Measurements from ENCODE around the gene TBCD. TPM values are rescaled to one million over a fixed set of nuclear protein-coding genes. Genes with fewer than 3 reads are reported as not detected.

The TBCD gene
- total RNA-seq, 2 donors from 2014 or later, result 55.0 to 55.5 TPM

DNA sequence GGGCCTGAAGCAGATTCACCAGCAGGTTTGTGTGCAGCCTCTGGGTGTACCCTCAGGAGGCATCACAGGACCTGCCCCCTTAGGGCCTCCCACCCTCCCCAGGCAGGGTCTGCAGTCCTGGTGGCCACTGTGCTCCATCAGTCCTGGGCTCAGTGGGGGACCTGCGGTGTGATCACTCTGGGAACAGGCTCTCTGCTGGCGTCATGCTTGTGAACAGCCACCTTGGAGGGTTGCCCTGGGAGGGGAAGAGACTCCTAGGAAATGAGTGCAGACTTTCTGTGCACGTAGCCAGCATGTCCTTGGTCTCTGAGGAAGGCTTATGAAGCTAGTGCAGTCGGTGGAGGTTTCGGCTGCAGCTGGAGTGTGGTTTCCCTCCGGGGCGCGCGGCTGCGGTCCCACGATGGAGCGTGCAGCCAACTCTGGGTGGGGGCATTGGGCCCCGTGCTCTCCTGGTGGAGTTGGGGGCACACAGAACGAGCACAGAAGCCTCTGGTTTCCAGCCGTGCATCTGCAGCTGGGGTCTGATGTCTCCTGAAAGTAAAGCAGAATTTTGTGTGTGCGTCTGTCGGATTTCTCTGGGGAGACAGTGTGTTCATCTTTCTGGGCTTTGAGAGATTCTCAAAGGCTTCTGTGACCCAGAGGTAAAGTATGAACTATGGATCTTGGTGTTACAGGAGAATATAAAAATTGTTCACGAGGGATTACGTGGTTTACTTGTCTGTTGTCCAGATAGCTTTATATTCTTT, 156.1 kb downstream of the TBCD start:
- no peaks in the 10 kb centered on the region for H3K9me3 ChIP-seq
- no peaks in the 10 kb centered on the region for H3K27me3 ChIP-seq (replicated peaks; ENCODE audit: insufficient read depth)
- TF ChIP-seq, protein P1, sequence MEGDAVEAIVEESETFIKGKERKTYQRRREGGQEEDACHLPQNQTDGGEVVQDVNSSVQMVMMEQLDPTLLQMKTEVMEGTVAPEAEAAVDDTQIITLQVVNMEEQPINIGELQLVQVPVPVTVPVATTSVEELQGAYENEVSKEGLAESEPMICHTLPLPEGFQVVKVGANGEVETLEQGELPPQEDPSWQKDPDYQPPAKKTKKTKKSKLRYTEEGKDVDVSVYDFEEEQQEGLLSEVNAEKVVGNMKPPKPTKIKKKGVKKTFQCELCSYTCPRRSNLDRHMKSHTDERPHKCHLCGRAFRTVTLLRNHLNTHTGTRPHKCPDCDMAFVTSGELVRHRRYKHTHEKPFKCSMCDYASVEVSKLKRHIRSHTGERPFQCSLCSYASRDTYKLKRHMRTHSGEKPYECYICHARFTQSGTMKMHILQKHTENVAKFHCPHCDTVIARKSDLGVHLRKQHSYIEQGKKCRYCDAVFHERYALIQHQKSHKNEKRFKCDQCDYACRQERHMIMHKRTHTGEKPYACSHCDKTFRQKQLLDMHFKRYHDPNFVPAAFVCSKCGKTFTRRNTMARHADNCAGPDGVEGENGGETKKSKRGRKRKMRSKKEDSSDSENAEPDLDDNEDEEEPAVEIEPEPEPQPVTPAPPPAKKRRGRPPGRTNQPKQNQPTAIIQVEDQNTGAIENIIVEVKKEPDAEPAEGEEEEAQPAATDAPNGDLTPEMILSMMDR (IDR thresholded peaks at IDR 0.05), result no peak
- ATAC-seq (ENCODE audit: insufficient number of reproducible peaks, low FRiP score, low read depth) (no peak), DNase-seq (ENCODE audit: low spot score) (no peak)
- H3K4me1 ChIP-seq (ENCODE audit: control insufficient read depth in 1 of 2, low read depth in 2 of 2), result no peaks in the 10 kb centered on the region
- H3K36me3 ChIP-seq, result peaks cover 8% of the 10 kb centered on the region
- H3K4me3 ChIP-seq, result no peak overlapping the region
- no peak overlapping the region for H3K27ac ChIP-seq

GRCh38 chr17:82908543-82909160, 156.8 kb downstream of the TBCD start:
- Histone ChIP-seq H3K4me3 (no peak overlapping the region), H3K27me3 (replicated peaks; ENCODE audit: insufficient read depth) (no peaks in the 10 kb centered on the region), H3K27ac (no peak overlapping the region), H3K36me3 (peaks cover 2% of the 10 kb centered on the region), H3K9me3 (no peaks in the 10 kb centered on the region), H3K4me1 (ENCODE audit: control insufficient read depth in 1 of 2, low read depth in 2 of 2) (no peaks in the 10 kb centered on the region)
- DNase-seq (ENCODE audit: low spot score) (no peak), ATAC-seq (ENCODE audit: insufficient number of reproducible peaks, low FRiP score, low read depth) (no peak)
- TF ChIP-seq, protein P1 (IDR thresholded peaks at IDR 0.05), result no peak

GRCh38 chr17:82909322-82909904, 157.5 kb downstream of the TBCD start:
- DNase-seq (ENCODE audit: low spot score) (no peak), ATAC-seq (ENCODE audit: insufficient number of reproducible peaks, low FRiP score, low read depth) (no peak)
- Histone ChIP-seq H3K4me1 (ENCODE audit: control insufficient read depth in 1 of 2, low read depth in 2 of 2) (no peaks in the 10 kb centered on the region), H3K27me3 (replicated peaks; ENCODE audit: insufficient read depth) (no peaks in the 10 kb centered on the region), H3K9me3 (no peaks in the 10 kb centered on the region), H3K27ac (no peak overlapping the region), H3K36me3 (peaks cover 2% of the 10 kb centered on the region), H3K4me3 (no peak overlapping the region)
- TF ChIP-seq, protein P1 (IDR thresholded peaks at IDR 0.05), result no peak

DNA sequence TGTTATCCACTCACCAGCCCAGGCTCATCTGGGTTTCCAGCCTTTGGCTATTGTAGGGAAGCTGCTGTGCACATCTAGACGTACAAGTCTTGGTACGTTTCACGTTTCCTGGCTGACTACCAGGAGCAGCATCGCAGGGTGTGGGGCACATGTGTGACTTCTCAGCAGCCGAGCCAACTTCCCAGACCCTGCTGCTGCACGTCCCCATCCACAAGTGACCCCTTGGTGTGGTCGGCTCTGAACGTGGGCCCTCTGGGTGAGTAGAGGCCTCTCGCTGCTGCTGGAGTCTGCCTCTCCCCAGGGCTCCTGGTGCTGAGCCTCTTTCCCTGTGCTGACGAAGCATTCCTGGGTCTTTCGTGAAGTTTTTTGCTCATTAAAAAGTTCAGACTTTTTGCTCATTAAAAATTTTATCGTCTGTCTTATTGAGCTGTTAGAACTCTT, 158.2 kb downstream of the TBCD start:
- ATAC-seq (ENCODE audit: insufficient number of reproducible peaks, low FRiP score, low read depth), result no peak

DNA sequence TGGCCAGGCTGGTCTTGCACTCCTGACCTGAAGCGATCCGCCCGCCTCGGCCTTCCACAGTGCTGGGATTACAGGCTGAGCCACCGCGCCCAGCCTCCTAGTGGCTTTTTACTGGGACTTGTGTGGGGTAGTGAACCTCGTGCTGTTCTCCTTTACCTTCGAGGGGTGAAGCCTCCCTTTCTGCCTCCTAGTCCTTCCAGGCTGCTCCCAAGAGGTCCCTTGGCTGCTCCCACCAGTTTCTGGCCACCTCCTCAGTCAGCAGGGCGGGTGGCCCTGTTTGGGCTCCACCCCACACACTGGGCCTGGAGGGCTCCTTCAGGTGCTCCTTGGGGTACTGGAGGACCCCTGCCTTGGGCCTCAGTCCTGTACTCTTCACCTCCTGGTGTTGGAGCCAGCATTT, 158.9 kb downstream of the TBCD start:
- Histone ChIP-seq H3K9me3 (no peaks in the 10 kb centered on the region), H3K27me3 (replicated peaks; ENCODE audit: insufficient read depth) (no peaks in the 10 kb centered on the region), H3K4me3 (no peak overlapping the region), H3K4me1 (ENCODE audit: control insufficient read depth in 1 of 2, low read depth in 2 of 2) (no peaks in the 10 kb centered on the region), H3K27ac (no peak overlapping the region), H3K36me3 (peaks cover 2% of the 10 kb centered on the region)
- DNase-seq (ENCODE audit: low spot score) (no peak), ATAC-seq (ENCODE audit: insufficient number of reproducible peaks, low FRiP score, low read depth) (no peak)
- TF ChIP-seq, protein P1 (IDR thresholded peaks at IDR 0.05), result no peak

More for the DNA sequence above, 158.2 kb downstream of the TBCD start:
- Histone ChIP-seq H3K9me3 (no peaks in the 10 kb centered on the region), H3K27me3 (replicated peaks; ENCODE audit: insufficient read depth) (no peaks in the 10 kb centered on the region), H3K4me1 (ENCODE audit: control insufficient read depth in 1 of 2, low read depth in 2 of 2) (no peaks in the 10 kb centered on the region), H3K27ac (no peak overlapping the region), H3K36me3 (peaks cover 2% of the 10 kb centered on the region), H3K4me3 (no peak overlapping the region)
- DNase-seq (ENCODE audit: low spot score), result no peak
- TF ChIP-seq, protein P1 (IDR thresholded peaks at IDR 0.05), result no peak
